B cell (primary cell): Measurements from ENCODE around the gene MROH8.

Source experiments
- CTCF ChIP-seq: fragments of 200-600 bp; IDR thresholded peaks from one replicate; pipeline ENCODE4 v1.8.0; 2022; ENCODE audit warnings: antibody characterized with exemption, mild to moderate bottlenecking
- EZH2 ChIP-seq: IDR thresholded peaks from 2 replicates; pipeline ENCODE4 v1.6.1; 2012; ENCODE audit warnings: borderline replicate concordance, low read depth, mild to moderate bottlenecking, moderate library complexity, low read length; ENCODE audit not compliant: insufficient read depth, poor library complexity, severe bottlenecking

GRCh38 chr20:37155987-37156386 is 23.4 kb downstream of the MROH8 start:
- no peak for TF ChIP-seq CTCF
- no peak for TF ChIP-seq EZH2
